SHP77 (cell line): ENCODE measurements around the gene PRKCH.

ENCODE experiments used
- DNase-seq, 2 experiments: peaks; one replicate each; lab custom pipeline; 2025; lab: John Stamatoyannopoulos, UW

Gene PRKCH

GRCh38 chr14:61553730-61554641 is 232.6 kb downstream of the PRKCH start:
- no peak for DNase-seq

GRCh38 chr14:61555056-61555838 is 233.9 kb downstream of the PRKCH start:
- DNase-seq, result no peak

DNA sequence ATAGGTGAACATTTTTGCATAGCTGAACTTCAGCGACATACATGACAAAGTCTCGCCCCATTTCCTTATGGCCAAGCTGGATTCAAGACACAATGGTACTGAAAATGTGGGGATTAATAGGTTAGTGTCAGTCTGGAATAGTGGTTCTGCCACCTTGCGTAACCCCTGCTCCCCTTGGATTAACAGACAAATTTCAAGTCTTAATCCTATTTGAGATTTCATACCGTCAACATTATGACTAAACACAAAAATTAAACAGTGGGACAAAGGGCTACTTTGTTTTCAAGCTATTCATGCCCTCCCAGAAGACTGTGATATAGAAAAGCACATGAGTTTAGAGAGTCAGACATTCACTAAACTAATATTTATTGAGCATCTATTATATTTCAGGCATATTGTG is 235.1 kb downstream of the PRKCH start:
- DNase-seq, result no peak

GRCh38 chr14:61557262-61557661 is 235.9 kb downstream of the PRKCH start:
- no peak for DNase-seq

- DNase-seq, result no peak
Observed at GRCh38 chr14:61557854-61558253, 236.5 kb downstream of the PRKCH start.

DNA sequence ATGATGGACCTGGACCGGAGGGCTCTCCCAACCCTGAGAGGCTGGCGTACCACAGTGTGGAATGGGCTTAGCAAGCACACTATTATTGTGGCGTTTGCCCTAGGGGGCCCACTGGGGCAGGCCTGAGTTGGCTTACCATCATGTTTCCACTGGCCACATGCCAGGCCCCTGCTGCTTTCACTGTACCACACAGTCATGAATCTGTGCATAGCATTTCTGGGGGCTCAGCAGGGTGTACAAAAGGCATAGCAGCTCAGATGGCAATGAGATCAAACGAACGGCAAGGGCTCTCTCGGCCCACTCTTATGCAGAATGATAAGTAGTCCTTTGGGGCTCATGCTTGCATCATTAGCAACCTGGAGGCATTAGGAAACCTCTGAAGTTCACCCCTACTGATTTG is 236.9 kb downstream of the PRKCH start:
- DNase-seq, result no peak

- DNase-seq, result peak; percentile 92 to 93
Observed at GRCh38 chr14:61559641-61560201, 238.3 kb downstream of the PRKCH start.

GRCh38 chr14:61560323-61560722 is 238.9 kb downstream of the PRKCH start:
- DNase-seq, result no peak

DNA sequence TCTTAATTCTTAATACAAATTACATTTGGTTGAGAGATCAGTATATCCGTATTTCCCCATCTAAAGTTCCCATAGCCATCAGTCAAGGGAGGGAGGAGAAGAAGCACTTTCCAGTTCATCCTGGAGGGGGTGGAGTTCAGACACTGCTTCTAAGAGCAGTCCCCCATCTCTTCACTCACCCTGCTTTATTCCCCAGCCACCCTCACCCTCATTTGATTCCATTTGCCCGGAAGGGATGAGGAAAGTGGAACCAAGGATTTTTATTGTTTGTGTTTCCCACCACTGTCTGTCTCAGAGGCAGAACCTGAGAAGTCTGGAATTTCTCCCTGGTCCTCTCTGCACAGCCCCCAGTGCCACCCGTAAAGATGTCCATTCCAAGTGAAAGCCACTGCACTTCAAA is 239.7 kb downstream of the PRKCH start:
- peak; percentile 14 to 46 for DNase-seq

- DNase-seq, result peak; percentile 76 to 89
Observed at GRCh38 chr14:61561657-61562276, 240.4 kb downstream of the PRKCH start.

DNA sequence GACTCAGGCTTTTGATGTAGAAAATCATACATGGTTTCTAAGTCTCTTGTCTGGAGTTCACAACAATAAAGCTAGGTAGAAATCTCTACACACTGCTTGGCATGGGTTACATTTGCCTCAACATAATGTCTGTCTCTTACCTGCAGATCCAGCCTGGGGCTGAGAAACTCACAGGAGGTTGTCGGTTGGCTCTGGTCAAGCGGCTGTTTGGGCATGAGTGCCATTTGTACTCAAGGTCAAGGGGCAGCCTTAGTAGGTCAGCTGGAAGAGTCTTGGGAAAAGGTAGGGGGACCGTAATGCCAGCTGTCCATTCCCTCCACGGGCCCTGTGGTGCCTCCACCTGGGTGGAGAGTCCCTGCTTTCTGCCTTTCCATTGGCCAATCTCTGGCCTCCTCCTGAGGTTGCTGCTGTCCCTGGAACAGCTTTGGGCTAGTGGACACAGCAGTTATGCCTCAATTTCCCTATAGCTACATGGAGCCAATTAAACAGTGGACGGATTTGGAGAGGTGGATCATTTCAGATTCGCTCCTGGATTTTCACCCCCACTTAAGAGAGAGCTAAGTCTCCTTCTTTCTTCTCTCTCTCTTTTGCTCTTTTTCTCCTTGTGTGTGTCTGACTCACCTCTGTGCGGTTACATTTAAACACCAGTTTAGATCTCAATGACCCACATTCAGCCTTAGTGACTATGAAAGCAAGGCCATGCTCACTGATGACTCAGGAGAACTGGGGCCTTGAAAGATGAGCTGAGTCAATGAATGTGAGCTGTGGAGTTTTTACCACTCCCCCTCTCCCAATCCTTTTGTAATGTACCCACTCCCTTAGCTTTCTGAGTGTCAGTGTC is 241.2 kb downstream of the PRKCH start:
- no peak for DNase-seq

DNA sequence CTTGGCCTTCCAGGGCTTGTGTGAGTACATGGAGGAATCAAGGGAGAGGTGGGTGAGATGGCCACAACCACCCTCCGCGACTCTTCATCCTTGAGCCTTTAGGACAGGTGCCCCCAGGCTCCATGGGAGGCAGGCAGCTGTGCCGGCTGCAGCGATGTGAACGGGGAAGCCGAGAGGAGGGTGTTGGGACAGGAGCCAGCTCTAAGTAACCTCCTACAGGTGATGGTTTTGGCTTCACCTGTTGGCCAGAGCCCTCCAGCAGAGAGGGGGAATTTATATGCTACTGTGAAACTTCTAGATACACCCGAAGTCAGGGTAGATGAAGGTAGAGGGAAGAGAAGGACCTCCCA is 241.8 kb downstream of the PRKCH start:
- peak in 1 of 2 experiments; percentile 27 for DNase-seq

DNA sequence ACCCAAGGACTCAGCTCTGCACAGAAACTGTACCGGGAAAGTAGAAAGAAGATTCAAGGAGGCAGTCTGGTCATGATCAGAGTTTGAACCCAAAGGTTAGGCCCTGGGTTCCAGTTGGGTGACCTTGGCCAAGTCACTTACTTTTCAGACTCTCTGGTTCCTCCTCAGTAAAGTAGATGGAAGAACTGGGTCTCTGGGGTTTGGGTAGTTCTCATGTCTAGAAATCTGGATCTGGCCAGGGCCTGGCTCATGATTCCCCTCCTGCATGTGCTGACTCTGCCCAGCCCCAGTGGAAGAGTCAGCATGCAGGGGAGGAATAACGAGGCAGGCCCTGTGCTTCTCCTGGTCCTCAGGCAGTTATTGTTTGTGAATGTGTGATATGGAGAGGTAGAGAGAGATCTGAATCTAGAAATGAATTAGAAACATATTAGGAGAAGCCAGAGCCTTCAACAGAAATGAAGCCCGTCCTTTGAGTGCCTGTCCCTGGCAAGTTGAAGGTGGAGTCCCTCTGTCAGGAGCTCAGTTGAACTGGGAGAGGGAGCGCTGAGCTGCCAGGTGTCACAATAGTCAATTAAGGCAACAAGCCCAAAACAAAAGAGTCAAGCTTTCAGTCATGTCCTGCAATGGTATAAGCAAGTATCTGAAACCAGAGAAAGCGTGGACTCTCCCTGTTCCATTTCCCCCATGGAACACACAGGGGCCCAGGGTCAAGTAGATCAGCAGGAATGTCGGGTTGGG is 242.7 kb downstream of the PRKCH start:
- no peak for DNase-seq

- DNase-seq, result no peak
Observed at GRCh38 chr14:61564618-61565091, 243.3 kb downstream of the PRKCH start.

DNA sequence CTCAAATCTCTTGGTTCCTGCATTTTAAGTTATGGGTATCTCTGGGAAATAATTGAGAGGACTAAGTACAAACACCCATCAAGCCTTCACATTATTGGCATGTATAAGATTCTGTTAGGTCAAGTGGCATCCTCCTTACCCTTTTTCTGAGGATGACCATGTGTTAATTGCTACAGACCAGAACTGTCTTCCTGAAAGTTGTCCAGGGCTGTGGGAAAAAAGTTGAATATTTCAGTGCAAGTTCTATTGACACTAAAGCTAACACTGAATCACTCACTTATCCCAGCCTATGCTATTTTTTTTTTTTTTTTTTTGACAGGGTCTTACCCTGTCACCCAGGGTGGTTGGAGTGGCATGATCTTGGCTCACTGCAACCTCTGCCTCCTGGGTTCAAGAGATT is 243.8 kb downstream of the PRKCH start:
- DNase-seq, result no peak

- DNase-seq, result no peak
Observed at GRCh38 chr14:61565836-61566536, 244.6 kb downstream of the PRKCH start.

DNA sequence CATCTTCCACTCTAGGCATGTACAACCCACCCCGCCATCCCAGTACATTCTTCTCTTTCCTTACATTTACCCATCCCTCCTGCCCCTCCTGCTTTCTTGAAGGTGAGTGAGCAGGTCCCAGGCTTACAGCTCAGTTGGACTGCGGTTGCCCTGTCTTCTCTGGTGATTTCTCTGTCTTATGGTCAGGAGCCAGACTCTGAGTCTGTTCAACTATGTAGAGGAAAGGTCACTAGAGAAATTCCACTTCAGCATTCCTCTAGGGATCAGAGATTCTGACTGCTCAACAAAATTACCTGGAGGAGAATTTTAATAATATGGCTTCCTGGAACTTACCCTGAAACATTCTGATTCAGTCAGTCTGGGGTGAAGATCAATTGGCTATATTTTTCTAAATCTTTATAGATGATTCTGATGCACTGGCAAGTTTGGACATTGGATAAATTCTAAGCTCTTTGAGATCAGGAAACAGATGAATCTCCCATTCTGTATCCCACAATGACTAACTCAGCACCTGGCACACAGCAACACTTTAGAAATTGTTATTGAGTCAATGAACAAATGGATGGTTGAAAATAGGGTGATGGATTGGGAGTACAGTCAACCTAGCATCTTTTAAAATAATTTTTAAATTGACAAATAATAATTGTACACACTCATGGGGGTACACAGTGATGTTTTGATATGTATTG is 245.3 kb downstream of the PRKCH start:
- no peak for DNase-seq

DNA sequence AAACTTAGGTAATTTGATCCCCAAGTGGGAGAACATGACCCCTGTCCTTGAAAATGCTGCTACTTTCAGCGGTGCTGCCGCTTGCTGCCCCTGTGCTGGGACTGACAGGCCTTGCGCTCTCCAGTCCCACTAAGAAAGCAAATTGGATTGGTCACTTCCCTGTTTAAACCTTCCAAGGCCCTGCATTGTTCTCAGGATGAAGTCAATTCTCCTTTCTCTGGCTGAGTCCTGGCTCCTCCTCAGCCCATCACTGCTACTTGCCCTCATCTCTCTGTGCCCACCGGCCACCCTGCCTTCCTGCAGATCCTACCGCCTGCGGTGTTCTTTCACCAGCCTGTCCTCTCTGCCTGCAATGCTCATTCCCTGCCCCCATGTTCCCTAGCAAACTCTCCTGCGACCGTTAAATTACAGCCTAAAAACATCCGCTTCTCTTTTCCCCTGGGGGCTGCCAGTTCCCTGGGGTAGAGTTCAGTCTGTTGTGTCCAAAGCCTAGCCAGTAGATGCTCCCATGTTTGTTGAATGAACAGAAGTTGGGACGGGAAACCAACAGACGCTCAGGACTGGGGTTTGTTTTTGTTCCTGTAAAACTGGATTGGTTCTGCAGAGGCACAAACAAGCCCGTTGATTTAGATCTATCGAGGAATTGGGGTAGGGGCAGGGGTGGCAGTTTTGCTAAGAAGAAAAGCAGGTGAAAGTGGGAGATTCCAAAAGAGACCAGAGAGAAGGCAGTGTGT is 246.6 kb downstream of the PRKCH start:
- no peak for DNase-seq

GRCh38 chr14:61568572-61569011 is 247.2 kb downstream of the PRKCH start:
- DNase-seq, result peak in 1 of 2 experiments; percentile 45
